ENCODE data around the gene VASH2. TPM values are rescaled to one million over a fixed set of nuclear protein-coding genes. Genes with fewer than 3 reads are reported as not detected.
"Not testable (repeated sequence)": the region's sequence is repeated elsewhere in the genome, so short reads cannot be mapped to it uniquely, and the experiment has no call there.

Gene VASH2
- total RNA-seq, 4 donors from 2014 or later, result 0.24 to 2.0 (median 1.1) TPM

- 90 to 93% methylated on average over 3 of the region's 3 CpGs for WGBS, 2 donors
Observed at GRCh38 chr1:212908971-212909370, 41.4 kb upstream of the VASH2 start.

GRCh38 chr1:212909652-212910063 is 40.7 kb upstream of the VASH2 start:
- no peak for DNase-seq
- 87 to 90% methylated on average over 3 of the region's 3 CpGs for WGBS, 2 donors
- no peaks in the 10 kb centered on the region for H3K36me3 ChIP-seq
- intact Hi-C loops (cut with DNase I), result no loop called here
- H3K4me3 ChIP-seq (replicated peaks in 1 of 3), result no peak overlapping the region
- no peaks in the 10 kb centered on the region for H3K27me3 ChIP-seq
- no peak for TF ChIP-seq CTCF (IDR thresholded peaks at IDR 0.05)
- TF ChIP-seq POLR2A (IDR thresholded peaks at IDR 0.05), result no peak
- H3K27ac ChIP-seq, result no peak overlapping the region
- no peaks in the 10 kb centered on the region for H3K4me1 ChIP-seq
- H3K9me3 ChIP-seq, result no peaks in the 10 kb centered on the region

More at GRCh38 chr1:212908971-212909370, 41.4 kb upstream of the VASH2 start:
- no peak for DNase-seq
- H3K4me1 ChIP-seq, result no peaks in the 10 kb centered on the region
- intact Hi-C loops (cut with DNase I), result no loop called here
- H3K27ac ChIP-seq, result no peak overlapping the region
- no peaks in the 10 kb centered on the region for H3K9me3 ChIP-seq
- H3K36me3 ChIP-seq, result no peaks in the 10 kb centered on the region
- no peaks in the 10 kb centered on the region for H3K27me3 ChIP-seq
- no peak overlapping the region for H3K4me3 ChIP-seq (replicated peaks in 1 of 3)
- TF ChIP-seq CTCF (IDR thresholded peaks at IDR 0.05), result no peak
- TF ChIP-seq POLR2A (IDR thresholded peaks at IDR 0.05), result no peak

- H3K9me3 ChIP-seq; H3K27ac ChIP-seq; DNase-seq; H3K4me1 ChIP-seq; H3K27me3 ChIP-seq; intact Hi-C loops (cut with DNase I); H3K36me3 ChIP-seq; H3K4me3 ChIP-seq (replicated peaks in 1 of 3): not testable (repeated sequence)
- WGBS, 2 donors, result 82 to 84% methylated on average over 7 to 10 of the region's 10 CpGs
Observed at GRCh38 chr1:212910213-212910612, 40.1 kb upstream of the VASH2 start.

- H3K36me3 ChIP-seq; intact Hi-C loops (cut with DNase I); H3K9me3 ChIP-seq; H3K4me3 ChIP-seq (replicated peaks in 1 of 3); H3K27ac ChIP-seq; DNase-seq; H3K27me3 ChIP-seq; H3K4me1 ChIP-seq: not testable (repeated sequence)
- WGBS, 2 donors, result 75 to 82% methylated on average over 3 of the region's 3 CpGs
Observed at GRCh38 chr1:212913638-212914037, 36.7 kb upstream of the VASH2 start.

- DNase-seq, result not testable (repeated sequence)
- 87% methylated on average over 5 of the region's 5 CpGs for WGBS, 2 donors
Observed at GRCh38 chr1:212914110-212914509, 36.2 kb upstream of the VASH2 start.

GRCh38 chr1:212914789-212915188 is 35.6 kb upstream of the VASH2 start:
- intact Hi-C loops (cut with DNase I), result no loop called here

More at GRCh38 chr1:212914110-212914509, 36.2 kb upstream of the VASH2 start:
- H3K36me3 ChIP-seq; H3K4me1 ChIP-seq; H3K4me3 ChIP-seq (replicated peaks in 1 of 3); H3K27me3 ChIP-seq; H3K27ac ChIP-seq; intact Hi-C loops (cut with DNase I); H3K9me3 ChIP-seq: not testable (repeated sequence)

More at GRCh38 chr1:212914789-212915188, 35.6 kb upstream of the VASH2 start:
- Histone ChIP-seq H3K27ac (no peak overlapping the region), H3K27me3 (no peaks in the 10 kb centered on the region), H3K4me1 (peaks cover 0 to 5% of the 10 kb centered on the region in 2 donors), H3K9me3 (no peaks in the 10 kb centered on the region), H3K36me3 (no peaks in the 10 kb centered on the region), H3K4me3 (replicated peaks in 1 of 3) (no peak overlapping the region)
- DNase-seq, result no peak
- WGBS, 2 donors, result 58 to 72% methylated on average over 3 of the region's 3 CpGs
- no peak for TF ChIP-seq CTCF (IDR thresholded peaks at IDR 0.05)
- TF ChIP-seq POLR2A (IDR thresholded peaks at IDR 0.05), result no peak

Data from thyroid gland (tissue), 4 donors.